ENCODE data around the gene ZNF692.

DNA sequence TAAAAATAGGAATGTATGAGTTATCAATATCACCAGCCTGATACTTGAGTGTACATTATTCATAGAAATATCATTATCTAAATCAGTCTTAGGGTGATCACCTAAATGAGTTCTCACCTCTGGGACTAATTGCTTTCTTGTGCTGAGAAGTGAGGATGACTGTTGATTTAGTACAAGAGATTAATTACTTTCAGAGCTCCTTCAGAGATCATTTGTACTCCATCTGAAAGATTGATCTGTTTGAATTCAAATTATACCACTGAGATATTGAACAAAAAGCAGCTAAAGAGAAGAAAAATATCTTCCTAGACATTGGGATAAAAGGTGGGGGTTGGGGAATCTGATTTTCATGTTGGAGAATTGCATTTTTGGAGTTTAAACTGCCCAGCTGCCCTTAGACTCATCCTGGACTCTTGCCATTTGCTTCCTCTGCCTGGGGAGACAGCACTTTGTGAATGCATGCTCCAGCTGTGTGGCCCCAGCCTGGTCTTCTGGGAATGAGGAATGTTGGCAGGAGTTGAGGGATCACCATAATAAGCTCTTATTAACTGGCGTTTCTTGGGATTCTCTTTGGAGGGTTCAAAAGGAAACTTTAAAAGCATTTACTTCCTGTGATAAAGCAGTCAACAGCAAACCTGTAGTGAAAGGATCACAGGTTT lies 27.5 kb upstream of the ZNF692 start:
- TF ChIP-seq POLR2A (IDR thresholded peaks at IDR 0.05; ENCODE audit: low read length) (no peak), GATA1 (IDR thresholded peaks at IDR 0.05; ENCODE audit: low read depth, low read length) (no peak)

Data from erythroblast (primary cell).